OCI-LY3 (cell line): ENCODE data around the gene SFXN5.

Source experiments
- EZH2phosphoT487 ChIP-seq: fragments of 200-600 bp; shearing (Covaris generic); IDR thresholded peaks from 2 replicates; pipeline ENCODE4 v1.6.1; 2018; ENCODE audit warnings: antibody characterized with exemption, mixed run types, low read depth
- TF ChIP-seq, protein P1 (sequence below): fragments of 200-600, 300-600 bp; sonication (generic); IDR thresholded peaks from 2 replicates; pipeline ENCODE4 v1.5.1; 2014; ENCODE audit warnings: antibody characterized with exemption, low read length, low read depth

DNA sequence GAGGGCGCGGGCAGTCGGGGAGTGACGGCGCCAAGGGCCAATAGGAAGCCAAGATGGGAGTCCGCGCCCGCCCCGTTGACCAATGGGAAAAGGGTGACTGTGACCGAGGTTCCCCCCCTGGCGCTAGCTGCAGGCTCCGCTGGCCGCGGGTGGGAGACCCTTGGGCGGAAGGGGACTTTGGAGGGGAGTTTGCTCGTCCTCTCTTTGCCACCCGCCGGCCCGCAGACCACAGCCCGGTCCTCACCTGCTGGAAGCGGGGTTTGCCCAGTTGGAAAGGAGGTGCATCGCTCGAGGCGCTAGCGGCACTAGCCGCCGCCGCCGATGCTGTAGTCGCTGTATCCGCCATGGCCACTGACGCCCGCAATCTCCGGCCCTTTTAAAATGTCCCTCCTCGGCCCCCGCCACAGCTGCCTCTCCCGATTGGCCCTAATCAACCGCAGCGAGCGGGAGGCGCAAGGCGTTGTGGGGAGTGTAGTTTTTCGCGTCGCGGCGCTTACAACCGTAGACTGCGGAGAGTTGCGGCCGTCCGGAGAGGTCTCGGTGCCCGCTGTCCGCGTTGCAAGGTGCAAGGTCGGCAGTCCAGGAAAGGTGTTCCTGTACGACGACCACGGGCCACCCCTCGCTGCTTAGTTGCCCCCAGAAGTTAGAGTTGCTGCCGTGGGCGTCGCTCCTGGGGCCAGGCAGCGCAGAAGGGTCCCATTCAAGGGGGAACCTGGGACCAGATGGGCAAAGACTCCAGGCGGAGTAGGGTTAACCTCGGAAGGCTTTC, at the start of gene SFXN5:
- no peak for TF ChIP-seq EZH2phosphoT487
- TF ChIP-seq, protein P1, sequence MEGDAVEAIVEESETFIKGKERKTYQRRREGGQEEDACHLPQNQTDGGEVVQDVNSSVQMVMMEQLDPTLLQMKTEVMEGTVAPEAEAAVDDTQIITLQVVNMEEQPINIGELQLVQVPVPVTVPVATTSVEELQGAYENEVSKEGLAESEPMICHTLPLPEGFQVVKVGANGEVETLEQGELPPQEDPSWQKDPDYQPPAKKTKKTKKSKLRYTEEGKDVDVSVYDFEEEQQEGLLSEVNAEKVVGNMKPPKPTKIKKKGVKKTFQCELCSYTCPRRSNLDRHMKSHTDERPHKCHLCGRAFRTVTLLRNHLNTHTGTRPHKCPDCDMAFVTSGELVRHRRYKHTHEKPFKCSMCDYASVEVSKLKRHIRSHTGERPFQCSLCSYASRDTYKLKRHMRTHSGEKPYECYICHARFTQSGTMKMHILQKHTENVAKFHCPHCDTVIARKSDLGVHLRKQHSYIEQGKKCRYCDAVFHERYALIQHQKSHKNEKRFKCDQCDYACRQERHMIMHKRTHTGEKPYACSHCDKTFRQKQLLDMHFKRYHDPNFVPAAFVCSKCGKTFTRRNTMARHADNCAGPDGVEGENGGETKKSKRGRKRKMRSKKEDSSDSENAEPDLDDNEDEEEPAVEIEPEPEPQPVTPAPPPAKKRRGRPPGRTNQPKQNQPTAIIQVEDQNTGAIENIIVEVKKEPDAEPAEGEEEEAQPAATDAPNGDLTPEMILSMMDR, result no peak
